ENCODE results near the gene SRSF5. TPM values are rescaled to one million over a fixed set of nuclear protein-coding genes. Genes with fewer than 3 reads are reported as not detected.
A peak's percentile ranks its signal among the peaks of the same experiment; 100 is the strongest.
"Not testable (repeated sequence)": the region's sequence is repeated elsewhere in the genome, so short reads cannot be mapped to it uniquely, and the experiment has no call there.

Gene SRSF5
- total RNA-seq = 100 to 1,000 TPM; 565 to 587 TPM

GRCh38 chr14:69766984-69767368 lies at the start of gene SRSF5:
Gene SRSF5 (plus strand): TSS chr14:69767142. CDS start chr14:69768157, 1,015 bp downstream.
- Mint-ChIP-seq H3K27me3 (no peaks in the 10 kb centered on the region), H3K27ac (peak within 1 kb of the TSS; percentile 99), H3K9me3 (peaks cover 5% of the 10 kb centered on the region), H3K4me3 (peak within 1 kb of the TSS; percentile 96), H3K4me1 (peaks cover 56% of the 10 kb centered on the region), H3K36me3 (peaks cover 39% of the 10 kb centered on the region)
- peak; percentile 81 for ATAC-seq (ENCODE audit: low read depth)
- POLR2A ChIA-PET = interaction anchor here (0.6 to 2.8 kb wide), 19 partner anchors 11 to 1042 kb away, joined by 3 to 21 read pairs (median 4); partner anchors contain the start of genes ERH, MAP3K9, SLC39A9 and SUSD6
- DNase-seq = peak; percentile 93

GRCh38 chr14:69718614-69719013 lies 48.3 kb upstream of the SRSF5 start:
- POLR2A ChIA-PET; DNase-seq; ATAC-seq (ENCODE audit: low read depth); H3K9me3 Mint-ChIP-seq; H3K4me3 Mint-ChIP-seq; H3K27me3 Mint-ChIP-seq: not testable (repeated sequence)
- Mint-ChIP-seq H3K4me1 (peaks cover 37% of the 10 kb centered on the region), H3K36me3 (peaks cover 10% of the 10 kb centered on the region), H3K27ac (peak overlapping the region; percentile 2)

GRCh38 chr14:69719501-69719951 lies 47.4 kb upstream of the SRSF5 start:
- ATAC-seq (ENCODE audit: low read depth) = no peak
- H3K9me3 Mint-ChIP-seq = no peaks in the 10 kb centered on the region
- DNase-seq = no peak
- H3K4me1 Mint-ChIP-seq = peaks cover 34% of the 10 kb centered on the region
- no peak overlapping the region for H3K27ac Mint-ChIP-seq
- POLR2A ChIA-PET = no interaction called here
- H3K4me3 Mint-ChIP-seq = no peak overlapping the region
- peaks cover 8% of the 10 kb centered on the region for H3K27me3 Mint-ChIP-seq
- peaks cover 9% of the 10 kb centered on the region for H3K36me3 Mint-ChIP-seq

- POLR2A ChIA-PET = no interaction called here
- Mint-ChIP-seq H3K9me3 (no peaks in the 10 kb centered on the region), H3K36me3 (peaks cover 2% of the 10 kb centered on the region), H3K4me1 (peaks cover 28% of the 10 kb centered on the region), H3K27ac (peak overlapping the region; percentile 9), H3K4me3 (no peak overlapping the region), H3K27me3 (peaks cover 9% of the 10 kb centered on the region)
- DNase-seq (no peak), ATAC-seq (ENCODE audit: low read depth) (no peak)
Observed at GRCh38 chr14:69720912-69721311, 46.0 kb upstream of the SRSF5 start.

GRCh38 chr14:69726761-69727511 lies 40.0 kb upstream of the SRSF5 start:
- peak overlapping the region; percentile 57 for H3K27ac Mint-ChIP-seq
- H3K4me3 Mint-ChIP-seq = peak overlapping the region; percentile 68
- ATAC-seq (ENCODE audit: low read depth) (peak; percentile 90), DNase-seq (peak; percentile 91)
- no peaks in the 10 kb centered on the region for H3K9me3 Mint-ChIP-seq
- peaks cover 9% of the 10 kb centered on the region for H3K27me3 Mint-ChIP-seq
- H3K36me3 Mint-ChIP-seq = no peaks in the 10 kb centered on the region
- H3K4me1 Mint-ChIP-seq = peaks cover 25% of the 10 kb centered on the region
- POLR2A ChIA-PET = interaction anchor here (1.0 kb wide), 1 partner anchor 112 kb away, joined by 3 read pairs; no protein-coding TSS in a partner anchor

- Mint-ChIP-seq H3K36me3 (no peaks in the 10 kb centered on the region), H3K27ac (peak overlapping the region; percentile 26), H3K4me1 (peaks cover 25% of the 10 kb centered on the region), H3K9me3 (no peaks in the 10 kb centered on the region), H3K4me3 (no peak overlapping the region), H3K27me3 (peaks cover 9% of the 10 kb centered on the region)
- POLR2A ChIA-PET = no interaction called here
- ATAC-seq (ENCODE audit: low read depth) (no peak), DNase-seq (no peak)
Observed at GRCh38 chr14:69727860-69728259, 39.1 kb upstream of the SRSF5 start.

GRCh38 chr14:69731919-69732598 lies 34.9 kb upstream of the SRSF5 start:
- H3K27ac Mint-ChIP-seq; ATAC-seq (ENCODE audit: low read depth): not testable (repeated sequence)

GRCh38 chr14:69736405-69736804 lies 30.5 kb upstream of the SRSF5 start:
- H3K4me3 Mint-ChIP-seq = not testable (repeated sequence)

More at GRCh38 chr14:69731919-69732598, 34.9 kb upstream of the SRSF5 start:
- H3K36me3 Mint-ChIP-seq, DNase-seq, H3K4me3 Mint-ChIP-seq, H3K9me3 Mint-ChIP-seq, H3K27me3 Mint-ChIP-seq: not testable (repeated sequence)
- POLR2A ChIA-PET = interaction anchor here (0.7 kb wide), 1 partner anchor 312 kb away, joined by 4 read pairs; no protein-coding TSS in a partner anchor
- peaks cover 20% of the 10 kb centered on the region for H3K4me1 Mint-ChIP-seq

GRCh38 chr14:69741055-69741454 lies 25.9 kb upstream of the SRSF5 start:
- POLR2A ChIA-PET = no interaction called here
- ATAC-seq (ENCODE audit: low read depth) = no peak

More at GRCh38 chr14:69736405-69736804, 30.5 kb upstream of the SRSF5 start:
- ATAC-seq (ENCODE audit: low read depth); H3K36me3 Mint-ChIP-seq; DNase-seq; H3K27ac Mint-ChIP-seq; POLR2A ChIA-PET; H3K27me3 Mint-ChIP-seq; H3K4me1 Mint-ChIP-seq; H3K9me3 Mint-ChIP-seq: not testable (repeated sequence)

GRCh38 chr14:69749956-69750355 lies 17.0 kb upstream of the SRSF5 start:
- no peak for ATAC-seq (ENCODE audit: low read depth)
- H3K4me3 Mint-ChIP-seq = no peak overlapping the region
- H3K4me1 Mint-ChIP-seq = peaks cover 5% of the 10 kb centered on the region
- H3K27me3 Mint-ChIP-seq = no peaks in the 10 kb centered on the region
- H3K27ac Mint-ChIP-seq = no peak overlapping the region
- POLR2A ChIA-PET = no interaction called here
- H3K9me3 Mint-ChIP-seq = no peaks in the 10 kb centered on the region
- peaks cover 2% of the 10 kb centered on the region for H3K36me3 Mint-ChIP-seq
- no peak for DNase-seq

More at GRCh38 chr14:69741055-69741454, 25.9 kb upstream of the SRSF5 start:
- Mint-ChIP-seq H3K9me3 (peaks cover 4% of the 10 kb centered on the region), H3K27ac (no peak overlapping the region), H3K4me3 (no peak overlapping the region), H3K27me3 (no peaks in the 10 kb centered on the region), H3K4me1 (peaks cover 2% of the 10 kb centered on the region), H3K36me3 (peaks cover 5% of the 10 kb centered on the region)
- DNase-seq = no peak

GRCh38 chr14:69750495-69750894 lies 16.4 kb upstream of the SRSF5 start:
- POLR2A ChIA-PET = no interaction called here
- H3K27ac Mint-ChIP-seq = no peak overlapping the region
- no peak for ATAC-seq (ENCODE audit: low read depth)

GRCh38 chr14:69752773-69753172 lies 14.2 kb upstream of the SRSF5 start:
- Mint-ChIP-seq H3K36me3 (no peaks in the 10 kb centered on the region), H3K27me3 (no peaks in the 10 kb centered on the region)
- no peak for ATAC-seq (ENCODE audit: low read depth)

More at GRCh38 chr14:69750495-69750894, 16.4 kb upstream of the SRSF5 start:
- peaks cover 2% of the 10 kb centered on the region for H3K36me3 Mint-ChIP-seq
- no peak overlapping the region for H3K4me3 Mint-ChIP-seq
- DNase-seq = no peak
- peaks cover 1% of the 10 kb centered on the region for H3K9me3 Mint-ChIP-seq
- H3K27me3 Mint-ChIP-seq = no peaks in the 10 kb centered on the region
- H3K4me1 Mint-ChIP-seq = peaks cover 9% of the 10 kb centered on the region

GRCh38 chr14:69753860-69754259 lies 13.1 kb upstream of the SRSF5 start:
- Mint-ChIP-seq H3K36me3 (no peaks in the 10 kb centered on the region), H3K27me3 (no peaks in the 10 kb centered on the region), H3K4me3 (no peak overlapping the region), H3K9me3 (peaks cover 1% of the 10 kb centered on the region), H3K4me1 (peaks cover 7% of the 10 kb centered on the region), H3K27ac (no peak overlapping the region)
- ATAC-seq (ENCODE audit: low read depth) = no peak
- DNase-seq = no peak
- POLR2A ChIA-PET = interaction anchor here (3.6 kb wide), 1 partner anchor 13 kb away, joined by 21 read pairs; the partner anchor contains the start of gene SRSF5

More at GRCh38 chr14:69752773-69753172, 14.2 kb upstream of the SRSF5 start:
- Mint-ChIP-seq H3K4me1 (peaks cover 7% of the 10 kb centered on the region), H3K4me3 (no peak overlapping the region), H3K9me3 (peaks cover 1% of the 10 kb centered on the region), H3K27ac (no peak overlapping the region)
- POLR2A ChIA-PET = interaction anchor here (1.6 kb wide), 1 partner anchor 15 kb away, joined by 3 read pairs; the partner anchor contains the start of gene SRSF5
- DNase-seq = no peak
